NCI-H2227 (cell line): Measurements from ENCODE around the gene TSHZ1.
"Not testable (repeated sequence)": the region's sequence is repeated elsewhere in the genome, so short reads cannot be mapped to it uniquely, and the experiment has no call there.

ENCODE experiments used
- DNase-seq: peaks from one replicate; lab custom pipeline; 2025; ENCODE audit not compliant: unreplicated experiment; lab: John Stamatoyannopoulos, UW

The TSHZ1 gene

GRCh38 chr18:75304678-75305557, 94.3 kb downstream of the TSHZ1 start:
- no peak for DNase-seq

GRCh38 chr18:75305984-75306383, 95.4 kb downstream of the TSHZ1 start:
- DNase-seq = no peak

- DNase-seq = no peak
These were observed 96.9 kb downstream of the TSHZ1 start for GRCh38 chr18:75307530-75307929.

GRCh38 chr18:75309564-75309963, 99.0 kb downstream of the TSHZ1 start:
- DNase-seq = no peak

GRCh38 chr18:75314117-75314516, 103.5 kb downstream of the TSHZ1 start:
- no peak for DNase-seq

- DNase-seq = no peak
These were observed 104.0 kb downstream of the TSHZ1 start for GRCh38 chr18:75314606-75315005.

- DNase-seq = no peak
These were observed 105.6 kb downstream of the TSHZ1 start for GRCh38 chr18:75316223-75316622.

GRCh38 chr18:75316826-75317225, 106.2 kb downstream of the TSHZ1 start:
- no peak for DNase-seq

- DNase-seq = no peak
These were observed 106.7 kb downstream of the TSHZ1 start for GRCh38 chr18:75317300-75317699.

GRCh38 chr18:75317703-75318102, 107.1 kb downstream of the TSHZ1 start:
- DNase-seq = no peak

GRCh38 chr18:75319905-75320304, 109.3 kb downstream of the TSHZ1 start:
- DNase-seq = no peak

GRCh38 chr18:75320506-75320905, 109.9 kb downstream of the TSHZ1 start:
- no peak for DNase-seq

GRCh38 chr18:75321431-75321830, 110.8 kb downstream of the TSHZ1 start:
- no peak for DNase-seq

- no peak for DNase-seq
These were observed 111.6 kb downstream of the TSHZ1 start for GRCh38 chr18:75322206-75322605.

- no peak for DNase-seq
These were observed 113.4 kb downstream of the TSHZ1 start for GRCh38 chr18:75323821-75324585.

GRCh38 chr18:75324686-75325257, 114.2 kb downstream of the TSHZ1 start:
- no peak for DNase-seq

- not testable (repeated sequence) for DNase-seq
These were observed 119.2 kb downstream of the TSHZ1 start for GRCh38 chr18:75329753-75330152.

GRCh38 chr18:75330308-75330707, 119.7 kb downstream of the TSHZ1 start:
- no peak for DNase-seq

- no peak for DNase-seq
These were observed 124.3 kb downstream of the TSHZ1 start for GRCh38 chr18:75334869-75335268.

- no peak for DNase-seq
These were observed 124.9 kb downstream of the TSHZ1 start for GRCh38 chr18:75335511-75335910.

- no peak for DNase-seq
These were observed 126.2 kb downstream of the TSHZ1 start for GRCh38 chr18:75336767-75337166.

GRCh38 chr18:75337348-75337747, 126.8 kb downstream of the TSHZ1 start:
- DNase-seq = no peak
